ENCODE results near the gene CROCC. TPM values are rescaled to one million over a fixed set of nuclear protein-coding genes. Genes with fewer than 3 reads are reported as not detected.

The CROCC gene
- total RNA-seq, 4 donors from 2014 or later = 22.3 to 164 (median 68.4) TPM

DNA sequence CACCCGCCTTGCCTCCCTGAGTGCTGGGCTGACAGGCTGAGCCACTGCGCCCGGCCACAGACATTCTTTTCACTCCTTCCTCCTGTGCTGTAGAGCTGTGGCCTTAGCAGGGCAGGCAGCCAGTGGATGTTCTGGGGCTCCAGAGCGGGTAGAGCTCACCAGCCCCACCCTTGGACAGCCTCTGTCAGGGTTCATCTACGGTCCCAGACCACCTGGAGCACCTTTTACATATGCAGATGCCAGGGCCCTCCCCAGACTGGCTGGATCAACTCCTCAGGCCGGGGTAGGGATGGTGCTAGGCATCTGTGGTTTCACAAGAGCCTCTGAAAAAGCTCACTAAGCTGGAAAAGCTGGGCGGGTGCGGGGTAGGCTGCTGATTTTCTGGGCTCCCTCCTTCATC, 85.4 kb downstream of the CROCC start:
- H3K4me3 ChIP-seq = no peak overlapping the region
- H3K4me1 ChIP-seq = peaks cover 0 to 27% (median 15%) of the 10 kb centered on the region in 4 donors
- H3K27ac ChIP-seq = no peak overlapping the region
- no peaks in the 10 kb centered on the region for H3K27me3 ChIP-seq
- TF ChIP-seq EP300 (IDR thresholded peaks at IDR 0.05) = no peak
- no peak for TF ChIP-seq POLR2A (IDR thresholded peaks at IDR 0.05)
- TF ChIP-seq, protein P1, sequence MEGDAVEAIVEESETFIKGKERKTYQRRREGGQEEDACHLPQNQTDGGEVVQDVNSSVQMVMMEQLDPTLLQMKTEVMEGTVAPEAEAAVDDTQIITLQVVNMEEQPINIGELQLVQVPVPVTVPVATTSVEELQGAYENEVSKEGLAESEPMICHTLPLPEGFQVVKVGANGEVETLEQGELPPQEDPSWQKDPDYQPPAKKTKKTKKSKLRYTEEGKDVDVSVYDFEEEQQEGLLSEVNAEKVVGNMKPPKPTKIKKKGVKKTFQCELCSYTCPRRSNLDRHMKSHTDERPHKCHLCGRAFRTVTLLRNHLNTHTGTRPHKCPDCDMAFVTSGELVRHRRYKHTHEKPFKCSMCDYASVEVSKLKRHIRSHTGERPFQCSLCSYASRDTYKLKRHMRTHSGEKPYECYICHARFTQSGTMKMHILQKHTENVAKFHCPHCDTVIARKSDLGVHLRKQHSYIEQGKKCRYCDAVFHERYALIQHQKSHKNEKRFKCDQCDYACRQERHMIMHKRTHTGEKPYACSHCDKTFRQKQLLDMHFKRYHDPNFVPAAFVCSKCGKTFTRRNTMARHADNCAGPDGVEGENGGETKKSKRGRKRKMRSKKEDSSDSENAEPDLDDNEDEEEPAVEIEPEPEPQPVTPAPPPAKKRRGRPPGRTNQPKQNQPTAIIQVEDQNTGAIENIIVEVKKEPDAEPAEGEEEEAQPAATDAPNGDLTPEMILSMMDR (IDR thresholded peaks at IDR 0.05) = no peak
- H3K36me3 ChIP-seq = peaks cover 0 to 39% (median 20%) of the 10 kb centered on the region in 3 donors
- DNase-seq (ENCODE audit: low spot score in 2 of 2) = no peak
- H3K9me3 ChIP-seq = no peaks in the 10 kb centered on the region
- WGBS, 2 donors = 79 to 82% methylated on average over 7 to 8 of the region's 8 CpGs

DNA sequence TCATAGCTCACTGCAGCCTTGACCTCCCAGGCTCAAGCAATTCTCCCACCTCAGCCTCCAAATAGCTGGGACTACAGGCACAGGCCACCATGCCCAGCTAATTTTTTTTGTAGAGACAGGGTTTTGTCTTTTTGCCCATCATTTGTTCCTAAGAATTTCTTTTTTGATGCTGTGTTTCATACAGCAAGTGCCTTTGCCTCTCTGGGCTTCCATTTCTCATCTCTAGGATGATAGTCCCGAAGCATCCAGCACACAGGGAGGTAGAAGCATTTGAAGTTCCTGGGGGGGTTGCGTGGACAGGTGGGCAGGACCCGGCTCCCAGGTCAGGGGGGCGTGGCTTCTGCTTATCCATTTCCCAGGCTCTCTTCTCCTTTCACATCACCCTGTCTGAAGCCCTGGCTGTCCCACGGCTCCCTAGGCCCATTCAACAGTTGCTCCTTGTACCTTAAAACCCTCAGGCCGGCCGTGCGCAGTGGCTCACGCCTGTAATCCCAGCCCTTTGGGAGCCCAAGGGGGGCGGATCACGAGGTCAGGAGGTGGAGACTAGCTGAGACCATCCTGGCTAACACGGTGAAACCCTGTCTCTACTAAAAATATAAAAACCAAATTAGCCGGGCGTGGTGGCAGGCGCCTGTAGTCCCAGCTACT, 86.6 kb downstream of the CROCC start:
- TF ChIP-seq EP300 (IDR thresholded peaks at IDR 0.05) (no peak), POLR2A (IDR thresholded peaks at IDR 0.05) (no peak)
- TF ChIP-seq, protein P1 (IDR thresholded peaks at IDR 0.05) = no peak
- Histone ChIP-seq H3K9me3 (no peaks in the 10 kb centered on the region), H3K27ac (no peak overlapping the region), H3K4me1 (peaks cover 0 to 39% (median 15%) of the 10 kb centered on the region in 4 donors), H3K4me3 (no peak overlapping the region), H3K36me3 (peaks cover 0 to 27% (median 11%) of the 10 kb centered on the region in 3 donors), H3K27me3 (no peaks in the 10 kb centered on the region)
- no peak for DNase-seq (ENCODE audit: low spot score in 2 of 2)
- 85 to 87% methylated on average over 15 of the region's 15 CpGs for WGBS, 2 donors

DNA sequence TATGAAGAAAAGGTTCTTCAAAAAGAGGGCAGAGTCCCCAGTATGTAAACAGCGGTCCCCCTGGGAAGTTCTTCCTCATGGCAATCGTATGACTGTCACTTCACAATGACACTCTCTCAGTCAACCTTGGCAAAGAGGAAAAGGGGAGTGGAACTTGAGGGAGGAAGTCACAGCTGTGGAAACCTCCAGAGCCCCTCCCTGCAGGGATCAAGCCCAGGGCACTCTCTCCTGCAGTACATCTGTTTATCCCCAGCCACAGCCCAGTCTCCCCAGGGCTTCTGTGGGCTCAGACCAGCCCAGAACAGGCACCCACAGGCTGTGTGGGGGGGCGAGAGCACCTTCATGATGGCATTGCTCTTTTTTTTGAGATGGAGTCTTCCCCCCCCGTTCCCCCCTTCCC, 88.0 kb downstream of the CROCC start:
- no peaks in the 10 kb centered on the region for H3K9me3 ChIP-seq
- H3K4me3 ChIP-seq = no peak overlapping the region
- 64 to 70% methylated on average over 4 of the region's 4 CpGs for WGBS, 2 donors
- DNase-seq (ENCODE audit: low spot score in 2 of 2) = no peak
- H3K27me3 ChIP-seq = no peaks in the 10 kb centered on the region
- TF ChIP-seq, protein P1 (IDR thresholded peaks at IDR 0.05) = no peak
- TF ChIP-seq POLR2A (IDR thresholded peaks at IDR 0.05) (no peak), EP300 (IDR thresholded peaks at IDR 0.05) (no peak)
- H3K36me3 ChIP-seq = peaks cover 0 to 13% (median 5%) of the 10 kb centered on the region in 3 donors
- peak overlapping the region in 1 of 4 donors; percentile 22 for H3K27ac ChIP-seq
- H3K4me1 ChIP-seq = peaks cover 0 to 53% (median 18%) of the 10 kb centered on the region in 4 donors

DNA sequence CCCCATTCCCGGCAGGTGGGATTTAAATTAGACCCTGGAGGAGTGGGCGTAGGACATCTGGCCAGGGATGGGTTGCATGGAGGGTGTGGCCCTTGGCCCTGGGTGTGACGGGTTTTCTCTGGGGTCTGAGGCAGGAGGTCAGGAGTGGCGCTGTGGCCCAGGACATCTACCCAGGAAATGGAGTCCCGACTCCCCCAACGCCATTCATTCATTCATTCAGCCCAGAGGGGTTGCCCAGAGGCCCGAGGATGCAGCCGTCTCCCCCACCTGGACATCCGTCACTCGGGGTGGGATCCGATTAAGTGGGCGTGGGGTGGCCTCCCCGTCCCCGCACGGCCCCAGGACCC, 89.3 kb downstream of the CROCC start:
- Histone ChIP-seq H3K27ac (peak overlapping the region; percentile 34 to 77 (median 58)), H3K27me3 (no peaks in the 10 kb centered on the region), H3K4me1 (peaks cover 0 to 64% (median 18%) of the 10 kb centered on the region in 4 donors), H3K4me3 (peak overlapping the region; percentile 71 to 98 (median 88)), H3K9me3 (no peaks in the 10 kb centered on the region), H3K36me3 (no peaks in the 10 kb centered on the region)
- DNase-seq (ENCODE audit: low spot score in 2 of 2) = no peak
- TF ChIP-seq, protein P1 (IDR thresholded peaks at IDR 0.05) = no peak
- TF ChIP-seq EP300 (IDR thresholded peaks at IDR 0.05) = no peak
- TF ChIP-seq POLR2A (IDR thresholded peaks at IDR 0.05) = no peak
- 1% methylated on average over 6 to 15 of the region's 15 CpGs for WGBS, 2 donors

DNA sequence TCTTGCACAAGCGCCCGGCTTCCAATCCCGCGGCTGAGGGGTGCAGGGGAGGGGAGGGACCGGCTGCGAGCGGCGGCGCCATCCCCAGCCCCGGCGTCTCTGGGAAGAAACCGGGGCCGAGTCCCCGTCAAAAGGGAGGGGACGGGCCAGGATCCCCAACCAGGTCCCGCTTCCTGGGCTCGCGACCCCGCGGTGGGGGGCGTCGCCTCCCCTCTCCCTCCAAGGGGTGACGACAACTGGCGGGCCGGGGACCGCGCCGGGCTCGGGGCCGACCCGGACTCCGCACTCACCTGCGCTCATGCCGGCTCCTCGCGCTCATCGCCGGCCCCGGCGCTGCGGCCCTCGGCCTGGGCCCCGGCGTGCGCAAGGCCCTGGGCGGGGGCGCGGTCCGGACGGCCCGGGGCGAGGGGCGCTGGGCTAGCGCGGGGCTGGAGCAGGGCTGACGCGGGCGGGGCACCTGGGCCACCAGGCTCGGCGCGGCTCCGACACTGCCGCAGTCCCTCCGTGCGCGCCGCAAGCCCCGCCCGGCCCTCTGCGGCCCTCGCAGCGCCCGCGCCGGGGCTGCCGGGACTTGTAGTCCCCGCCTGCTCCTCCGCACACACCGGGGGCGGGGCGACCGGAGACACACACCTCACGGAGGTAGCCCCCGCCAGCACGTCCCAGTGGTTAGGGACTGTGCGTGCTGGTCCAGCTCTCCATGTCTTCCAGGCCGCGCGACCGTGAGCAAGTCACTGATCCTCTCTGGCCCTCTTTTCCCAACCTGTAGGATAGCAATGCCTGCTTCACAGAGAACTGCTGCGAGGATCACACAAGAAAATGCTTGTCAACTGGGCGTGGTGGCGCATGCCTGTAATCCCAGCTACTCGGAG, 89.9 kb downstream of the CROCC start, which contains the start of gene ATP13A2:
TSS of gene ATP13A2 (minus strand) at position 490 of the 869 bp plus-strand sequence. CDS start at position 300, 190 bp downstream.
- H3K27me3 ChIP-seq = no peaks in the 10 kb centered on the region
- peak within 1 kb of the TSS; percentile 71 to 98 (median 88) for H3K4me3 ChIP-seq
- 1 to 2% methylated on average over 25 to 36 of the region's 94 CpGs for WGBS, 2 donors
- DNase-seq (ENCODE audit: low spot score in 2 of 2) = peak; percentile 54 to 56
- H3K27ac ChIP-seq = peak within 1 kb of the TSS; percentile 41 to 77 (median 66)
- no peaks in the 10 kb centered on the region for H3K36me3 ChIP-seq
- H3K9me3 ChIP-seq = no peaks in the 10 kb centered on the region
- peak in 1 of 2 donors; percentile 39 for TF ChIP-seq POLR2A (IDR thresholded peaks at IDR 0.05)
- TF ChIP-seq, protein P1 (IDR thresholded peaks at IDR 0.05) = peak in 1 of 5 experiments; percentile 17
- TF ChIP-seq EP300 (IDR thresholded peaks at IDR 0.05) = peak in 1 of 2 donors; percentile 30
- peaks cover 0 to 68% (median 18%) of the 10 kb centered on the region in 4 donors for H3K4me1 ChIP-seq
